ENCODE measurements around the gene UNC45A. TPM values are rescaled to one million over a fixed set of nuclear protein-coding genes. Genes with fewer than 3 reads are reported as not detected.
"Not testable (repeated sequence)": the region's sequence is repeated elsewhere in the genome, so short reads cannot be mapped to it uniquely, and the experiment has no call there.

Gene UNC45A
- total RNA-seq, 1 donor from 2014 or later = 93.1 TPM

- no peak for DNase-seq (ENCODE audit: low read depth in 2 of 2)
Observed at GRCh38 chr15:90917569-90917968, 17.5 kb upstream of the UNC45A start.

GRCh38 chr15:90918034-90918788 lies 16.9 kb upstream of the UNC45A start:
- DNase-seq (ENCODE audit: low read depth in 2 of 2) = no peak

GRCh38 chr15:90918835-90919234 lies 16.2 kb upstream of the UNC45A start:
- no peak for DNase-seq (ENCODE audit: low read depth in 2 of 2)

- DNase-seq (ENCODE audit: low read depth in 2 of 2) = no peak
Observed at GRCh38 chr15:90921887-90922286, 13.2 kb upstream of the UNC45A start.

- DNase-seq (ENCODE audit: low read depth in 2 of 2) = not testable (repeated sequence)
Observed at GRCh38 chr15:90922712-90923322, 12.3 kb upstream of the UNC45A start.

- no peak for DNase-seq (ENCODE audit: low read depth in 2 of 2)
Observed at GRCh38 chr15:90924375-90924774, 10.7 kb upstream of the UNC45A start.

- DNase-seq (ENCODE audit: low read depth in 2 of 2) = not testable (repeated sequence)
Observed at GRCh38 chr15:90926766-90927165, 8.3 kb upstream of the UNC45A start.

GRCh38 chr15:90928106-90928505 lies 7.0 kb upstream of the UNC45A start:
- not testable (repeated sequence) for DNase-seq (ENCODE audit: low read depth in 2 of 2)

- DNase-seq (ENCODE audit: low read depth in 2 of 2) = no peak
Observed at GRCh38 chr15:90929246-90930019, 5.7 kb upstream of the UNC45A start.

GRCh38 chr15:90930861-90931574 lies 4.1 kb upstream of the UNC45A start:
- peak; percentile 14 to 73 for DNase-seq (ENCODE audit: low read depth in 2 of 2)

GRCh38 chr15:90931575-90931827 lies 3.6 kb upstream of the UNC45A start:
- no peak for DNase-seq (ENCODE audit: low read depth in 2 of 2)

GRCh38 chr15:90931828-90932659 lies 3.0 kb upstream of the UNC45A start, which contains the start of gene HDDC3:
TSS of gene HDDC3 (minus strand) at chr15:90932549. CDS start at chr15:90932540, 9 bp downstream.
- DNase-seq (ENCODE audit: low read depth in 2 of 2) = peak; percentile 84 to 87

- no peak for DNase-seq (ENCODE audit: low read depth in 2 of 2)
Observed at GRCh38 chr15:90932660-90932991, 2.5 kb upstream of the UNC45A start.

GRCh38 chr15:90933301-90933700 lies 1.8 kb upstream of the UNC45A start:
- no peak for DNase-seq (ENCODE audit: low read depth in 2 of 2)

GRCh38 chr15:90934256-90934948 lies 683 bp upstream of the UNC45A start:
- peak; percentile 84 for DNase-seq (ENCODE audit: low read depth in 2 of 2)

- DNase-seq (ENCODE audit: low read depth in 2 of 2) = no peak
Observed at GRCh38 chr15:90936823-90937222, 1.7 kb downstream of the UNC45A start.

- no peak for DNase-seq (ENCODE audit: low read depth in 2 of 2)
Observed at GRCh38 chr15:90938261-90938660, 3.2 kb downstream of the UNC45A start.

GRCh38 chr15:90939756-90940155 lies 4.7 kb downstream of the UNC45A start:
- DNase-seq (ENCODE audit: low read depth in 2 of 2) = no peak

GRCh38 chr15:90941038-90941437 lies 6.0 kb downstream of the UNC45A start:
- no peak for DNase-seq (ENCODE audit: low read depth in 2 of 2)

- DNase-seq (ENCODE audit: low read depth in 2 of 2) = no peak
Observed at GRCh38 chr15:90942354-90943120, 7.5 kb downstream of the UNC45A start.
